GM19240 (cell line): ENCODE measurements around the gene HSPE1.
"Not testable (repeated sequence)": the region's sequence is repeated elsewhere in the genome, so short reads cannot be mapped to it uniquely, and the experiment has no call there.

Experiments used
- DNase-seq: peaks from one replicate; pipeline ENCODE4 v3.0.0; 2011; ENCODE audit warnings: low spot score; ENCODE audit not compliant: insufficient read length

HSPE1 gene

DNA sequence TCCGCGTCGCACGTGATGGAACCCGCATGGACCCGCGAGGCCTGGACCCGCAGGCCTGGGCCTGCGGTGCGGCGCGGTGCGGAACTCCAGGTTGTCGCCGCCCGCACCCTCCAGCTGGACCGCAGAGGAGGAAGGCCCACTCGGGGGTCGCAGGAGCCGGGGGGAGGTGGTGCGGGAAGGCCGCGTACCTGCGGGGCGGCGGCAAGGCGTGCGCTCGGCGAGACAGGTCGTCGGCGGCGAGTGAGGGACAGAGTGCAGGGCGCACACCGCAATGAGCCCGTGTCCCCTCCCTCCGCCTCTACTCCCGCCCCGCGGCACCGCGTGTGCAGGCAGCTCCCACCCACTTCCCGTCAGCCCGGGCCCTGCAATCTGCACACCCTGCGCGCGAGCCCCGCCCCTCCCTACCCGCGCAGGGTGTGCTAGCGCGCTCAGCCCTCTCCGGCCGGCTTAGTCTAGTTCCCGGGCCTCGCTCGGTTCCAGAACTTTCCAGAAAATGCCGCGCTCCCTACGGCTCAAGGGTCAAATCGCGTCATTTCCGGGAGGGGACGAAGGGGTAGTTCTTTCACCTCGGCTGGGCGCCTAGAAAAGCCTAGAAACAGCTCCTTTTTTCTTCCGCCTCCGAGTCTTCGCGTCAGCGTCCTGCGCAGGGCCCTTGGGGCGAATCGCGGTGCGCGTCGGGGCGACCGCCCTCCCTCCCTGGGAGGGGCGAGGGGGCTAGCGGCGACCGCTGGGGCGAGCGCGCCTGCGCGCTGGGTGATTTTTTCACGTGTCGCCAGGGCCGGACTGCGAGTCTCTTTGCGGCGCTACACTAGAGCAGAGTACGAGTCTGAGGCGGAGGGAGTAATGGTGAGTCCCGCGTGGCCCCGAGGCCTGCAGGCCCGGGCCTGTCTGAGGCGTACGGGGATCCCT is at the start of gene HSPE1, which contains the start of gene HSPD1:
Gene HSPE1, plus strand, starts transcription at position 786 of the 909 bp plus-strand sequence. Its CDS starts 58 bp downstream, at position 844.
Gene HSPD1, minus strand, starts transcription at position 247 of the 909 bp plus-strand sequence. CDS start 992 bp downstream, outside the sequence.
- peak; percentile 71 for DNase-seq

DNA sequence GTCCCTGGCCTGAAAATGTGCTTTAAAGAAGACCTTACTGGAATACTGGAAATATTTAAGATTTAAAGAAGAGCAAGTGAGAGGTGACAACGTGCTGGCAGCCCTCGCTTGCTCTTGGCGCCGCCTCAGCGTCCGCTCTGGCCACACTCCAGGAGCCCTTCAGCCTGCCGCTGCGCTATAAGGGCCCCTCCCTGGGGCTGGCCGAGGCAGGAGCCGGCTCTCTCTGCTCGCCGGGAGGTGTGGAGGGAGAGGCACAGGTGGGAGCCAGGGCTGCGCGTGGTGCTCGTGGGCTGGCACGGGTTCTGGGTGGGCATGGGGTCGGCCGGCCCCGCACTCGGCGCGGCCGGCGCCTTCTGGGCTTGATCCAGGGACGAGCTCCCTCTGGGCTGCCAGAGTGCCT is 49.7 kb upstream of the HSPE1 start:
- DNase-seq: no peak

DNA sequence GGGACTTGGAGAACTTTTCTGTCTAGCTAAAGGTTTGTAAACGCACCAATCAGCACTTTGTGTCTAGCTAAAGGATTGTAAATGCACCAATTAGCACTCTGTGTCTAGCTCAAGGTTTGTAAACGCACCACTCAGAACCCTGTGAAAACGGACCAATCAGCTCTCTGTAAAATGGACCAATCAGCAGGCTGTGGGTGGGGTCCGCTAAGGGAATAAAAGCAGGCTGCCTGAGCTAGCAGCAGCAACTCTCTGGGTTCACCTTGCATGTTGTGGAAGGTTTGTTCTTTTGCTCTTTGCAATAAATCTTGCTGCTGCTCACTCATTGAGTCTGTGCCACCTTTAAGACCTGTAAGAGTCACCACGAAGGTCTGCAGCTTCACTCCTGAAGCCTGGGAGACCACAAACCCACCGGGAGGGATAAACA is 49.2 kb upstream of the HSPE1 start:
- DNase-seq: not testable (repeated sequence)

DNA sequence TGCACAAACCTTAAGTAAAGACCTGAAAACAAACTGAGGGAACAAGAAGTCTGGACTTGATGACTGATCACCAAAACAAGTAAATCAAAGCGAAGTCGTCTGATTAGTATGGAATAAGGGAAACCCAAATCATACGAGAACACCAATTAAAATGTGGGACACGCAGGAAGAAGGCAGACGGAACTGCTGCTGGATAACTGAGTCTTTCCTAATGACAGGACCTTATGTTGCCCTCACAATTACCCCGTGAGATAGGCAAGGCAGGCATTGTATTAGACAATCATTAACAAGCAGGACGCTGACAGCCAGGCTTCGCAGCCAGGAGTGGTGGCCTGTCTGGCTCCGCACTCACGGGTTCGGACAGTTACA is 47.4 kb upstream of the HSPE1 start:
- no peak for DNase-seq

DNA sequence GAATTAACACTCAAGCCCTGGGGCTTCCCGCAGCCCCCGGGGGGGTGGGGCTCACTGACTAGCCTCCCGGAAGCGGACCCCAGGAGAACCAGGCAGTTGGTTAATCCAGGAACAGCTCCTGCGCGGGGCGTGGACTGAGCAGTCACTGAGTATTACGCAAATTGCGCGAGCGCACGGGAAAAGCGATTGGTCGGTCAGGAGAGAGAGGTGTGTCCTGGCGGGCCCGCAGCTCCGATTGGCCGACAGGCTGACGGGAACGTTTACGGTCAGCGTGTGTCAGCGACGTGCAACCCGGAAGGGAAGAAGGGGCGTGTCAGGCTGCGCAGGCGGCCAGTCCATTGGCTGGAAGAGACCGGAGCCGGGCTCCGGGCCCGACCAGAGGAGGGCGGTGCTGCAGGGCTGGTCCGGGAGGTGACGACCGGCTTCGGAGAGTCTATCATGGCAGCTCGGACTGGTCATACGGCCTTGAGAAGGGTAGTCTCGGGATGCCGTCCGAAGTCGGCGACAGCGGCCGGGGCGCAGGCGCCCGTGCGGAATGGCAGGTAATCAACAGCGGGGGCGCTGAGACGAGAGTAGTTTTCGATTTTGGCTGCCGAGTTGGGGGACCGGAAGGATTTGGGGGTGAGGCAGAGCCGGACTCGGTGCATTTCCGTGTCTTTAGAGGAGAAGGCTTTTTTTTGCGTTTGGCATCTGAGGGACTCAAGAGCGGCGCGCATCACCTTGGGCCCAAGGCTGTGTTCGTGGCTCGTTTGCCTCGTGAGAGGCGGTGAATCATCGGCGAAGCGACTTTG is 46.9 kb upstream of the HSPE1 start, which contains the start of gene COQ10B:
Gene COQ10B, plus strand, starts transcription at position 430 of the 791 bp plus-strand sequence. Its CDS starts 9 bp downstream, at position 439.
- peak; percentile 93 for DNase-seq

DNA sequence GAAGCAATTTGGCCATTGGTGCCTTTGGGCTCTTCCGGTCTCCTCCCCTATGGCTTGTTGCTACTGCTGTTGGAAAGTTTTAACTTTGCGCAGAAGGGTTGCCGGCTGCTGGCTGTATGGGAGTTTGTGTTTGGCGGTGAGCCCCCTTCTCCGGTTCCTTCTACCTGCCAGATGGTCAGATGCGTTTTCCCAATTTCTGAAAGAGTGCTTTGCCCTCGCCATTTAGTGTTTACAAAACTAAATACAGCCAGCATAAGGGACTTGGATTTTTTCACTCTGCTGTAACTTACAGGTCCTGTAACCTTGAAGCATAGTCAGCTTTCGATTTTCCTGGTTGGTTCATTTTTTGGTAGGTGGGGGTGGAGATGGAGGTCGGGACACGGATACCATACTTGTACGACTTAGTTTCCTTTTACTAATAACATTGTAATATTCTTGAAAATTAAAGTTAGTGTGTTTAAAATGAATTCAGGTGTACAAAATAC is 46.2 kb upstream of the HSPE1 start:
- DNase-seq: peak; percentile 39

DNA sequence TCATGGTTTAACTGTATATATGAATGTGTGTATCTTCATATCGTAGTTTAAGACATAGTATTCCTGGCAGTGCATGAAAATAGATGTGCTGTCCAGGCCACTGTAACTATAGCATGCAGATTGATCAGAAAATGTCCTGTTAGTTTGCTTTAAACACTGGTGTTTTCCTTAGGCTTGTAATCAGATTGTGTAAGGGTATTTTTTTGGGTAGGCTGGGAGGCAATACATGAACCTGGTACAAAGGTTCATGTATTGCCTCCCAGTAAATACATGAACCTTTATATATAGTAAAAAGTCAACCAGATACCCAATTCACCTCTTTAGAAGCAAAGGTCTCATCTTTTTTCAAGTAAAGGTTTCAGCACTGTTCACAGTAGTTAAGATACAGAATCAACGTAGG is 45.3 kb upstream of the HSPE1 start:
- no peak for DNase-seq

DNA sequence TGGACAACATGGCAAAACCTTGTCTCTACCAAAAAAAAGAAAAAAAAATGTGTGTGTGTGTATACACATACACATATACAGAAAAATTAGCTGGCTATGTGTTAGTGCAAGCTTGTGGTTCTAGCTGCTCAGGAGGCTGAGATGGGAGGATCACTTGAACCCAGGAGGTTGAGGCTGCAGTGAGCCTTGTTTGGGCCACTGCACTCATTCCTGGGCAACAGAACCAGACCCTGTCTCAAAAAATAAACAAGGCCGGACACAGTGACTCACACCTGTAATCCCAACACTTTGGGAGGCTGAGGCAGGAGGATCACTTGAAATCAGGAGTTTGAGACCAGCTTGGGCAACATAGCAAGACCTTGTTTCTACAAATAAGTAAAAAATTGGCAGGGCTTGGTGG is 44.8 kb upstream of the HSPE1 start:
- no peak for DNase-seq

DNA sequence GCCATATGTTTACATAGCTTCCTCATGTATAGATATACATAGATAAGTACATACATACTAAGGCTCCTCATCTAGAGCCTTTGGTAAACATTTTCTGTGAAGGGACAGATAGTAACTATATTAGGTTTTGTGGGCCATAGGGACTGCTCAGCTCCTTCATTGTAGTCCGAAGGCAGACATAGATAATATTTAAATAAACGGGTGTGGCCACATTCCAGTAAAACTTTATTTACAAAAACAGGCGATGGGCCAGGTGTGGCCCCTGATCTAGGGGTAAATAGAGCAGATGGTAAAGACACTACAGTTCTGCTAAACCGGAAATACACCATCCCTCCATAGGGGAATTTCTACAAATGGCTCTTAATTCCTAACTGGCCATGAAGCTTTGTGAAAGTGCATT is 39.5 kb upstream of the HSPE1 start:
- DNase-seq: no peak

DNA sequence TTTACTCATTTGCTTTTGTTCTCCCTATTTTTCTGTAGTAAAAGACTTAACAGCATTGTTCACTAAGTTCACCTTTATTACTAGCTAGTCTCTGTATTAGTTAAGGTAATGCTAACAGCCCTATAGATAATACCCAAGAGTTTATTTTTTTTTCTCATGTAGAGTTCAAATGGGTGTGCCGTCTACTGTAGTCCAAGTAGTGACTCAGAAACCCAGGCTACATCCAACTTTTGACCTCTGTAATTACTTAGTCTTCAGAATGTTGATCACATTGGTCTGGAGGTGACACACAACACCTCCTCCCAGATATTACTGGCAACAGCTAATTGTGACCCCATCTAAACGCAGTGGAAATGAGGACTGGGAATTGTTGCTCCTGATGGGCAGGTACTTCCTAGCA is 39.1 kb upstream of the HSPE1 start:
- DNase-seq: no peak

DNA sequence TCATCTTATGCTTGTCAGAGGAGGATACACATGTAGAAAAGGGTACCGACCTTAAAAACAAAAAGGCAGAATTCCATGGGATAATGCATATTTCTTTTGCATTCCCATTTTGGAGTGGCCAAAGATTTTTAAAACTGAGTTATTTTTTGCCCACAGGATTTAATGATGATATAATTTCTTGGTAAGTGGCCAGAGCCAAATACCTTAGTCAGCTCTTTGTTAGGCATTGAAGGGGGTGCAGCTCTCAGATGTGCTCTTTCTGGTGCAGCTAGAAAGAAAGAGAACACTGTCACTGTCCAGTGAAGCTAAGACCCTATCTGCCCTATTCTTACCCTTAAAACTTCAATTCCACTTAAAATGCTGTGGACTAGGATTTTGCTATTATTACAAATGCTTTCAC is 36.0 kb upstream of the HSPE1 start:
- no peak for DNase-seq

DNA sequence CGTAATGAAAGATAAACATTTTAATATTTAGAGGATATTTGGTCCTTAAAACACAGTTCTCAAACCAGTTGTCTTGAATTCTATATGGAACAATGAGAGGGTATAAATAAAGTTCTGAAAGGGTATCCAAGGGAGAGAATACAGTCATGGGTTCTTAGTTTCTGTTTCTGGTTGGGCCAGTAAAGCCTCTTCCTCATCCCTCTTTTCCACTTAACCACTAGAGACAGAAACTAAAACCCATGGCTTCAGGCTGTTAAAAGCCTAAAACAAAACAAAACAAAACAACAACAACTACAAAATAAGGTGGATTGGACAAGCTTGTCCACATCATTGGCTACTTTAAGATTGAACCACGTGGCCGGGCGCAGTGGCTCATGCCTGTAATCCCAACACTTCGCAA is 28.0 kb upstream of the HSPE1 start:
- DNase-seq: no peak

DNA sequence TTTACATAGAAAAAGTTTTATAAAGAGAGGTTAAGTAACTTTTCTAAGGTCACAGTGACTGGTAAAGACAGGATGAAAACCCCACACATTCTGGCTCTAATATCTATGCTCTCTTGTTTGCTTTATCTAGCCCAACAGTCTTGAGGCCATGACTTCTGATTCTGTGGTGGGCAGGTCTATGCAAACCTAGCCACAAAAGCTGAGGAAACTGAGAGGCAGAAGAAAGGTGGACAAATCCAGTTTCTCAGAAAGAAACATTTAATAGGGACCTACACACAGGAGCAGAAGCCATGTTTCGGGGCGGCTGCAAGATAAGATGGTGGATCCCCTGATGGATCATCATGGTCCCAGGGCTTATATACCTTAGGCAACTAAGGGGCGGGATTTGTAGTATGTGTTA is 22.4 kb upstream of the HSPE1 start:
- no peak for DNase-seq

DNA sequence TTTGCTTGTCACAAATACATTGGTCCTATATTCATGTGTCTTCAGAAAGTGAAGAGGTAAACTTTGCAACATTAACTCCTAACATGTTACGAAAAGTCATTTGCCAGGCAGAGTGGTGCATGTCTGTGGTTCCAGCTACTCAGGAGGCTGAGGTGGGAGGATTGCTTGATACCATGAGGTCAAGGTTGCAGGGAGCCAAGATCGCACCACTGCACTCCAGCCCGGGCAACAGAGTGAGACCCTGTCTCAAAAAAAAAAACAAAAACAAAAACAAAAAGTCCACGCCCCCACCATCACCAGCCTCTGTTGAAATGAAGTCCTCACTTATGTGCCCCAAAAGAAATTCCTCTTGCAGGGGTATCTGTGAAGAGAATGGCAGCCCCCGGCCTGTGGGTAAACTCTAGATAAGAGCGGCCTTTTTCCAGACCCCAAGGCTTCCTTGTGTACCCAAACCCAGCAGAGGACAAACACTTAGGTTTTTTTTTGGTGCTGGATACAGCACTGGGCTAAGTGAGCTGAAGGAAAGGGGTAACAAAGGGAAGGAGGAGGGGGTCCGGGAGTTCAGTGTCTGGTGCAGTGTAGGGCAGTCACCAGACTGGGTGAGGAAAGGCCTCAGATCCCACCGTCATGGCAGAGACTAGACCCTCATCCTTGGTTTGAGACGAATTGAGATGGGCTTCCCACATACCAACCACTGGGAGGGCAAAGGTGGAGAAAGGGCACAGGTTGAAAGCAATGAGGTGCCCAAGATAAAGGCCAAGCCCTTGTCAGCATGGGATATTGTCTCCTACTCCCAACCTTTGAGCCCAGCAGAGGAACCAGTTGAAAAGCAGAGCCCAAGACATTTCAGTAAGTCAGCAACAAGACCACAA is 19.8 kb upstream of the HSPE1 start:
- no peak for DNase-seq

DNA sequence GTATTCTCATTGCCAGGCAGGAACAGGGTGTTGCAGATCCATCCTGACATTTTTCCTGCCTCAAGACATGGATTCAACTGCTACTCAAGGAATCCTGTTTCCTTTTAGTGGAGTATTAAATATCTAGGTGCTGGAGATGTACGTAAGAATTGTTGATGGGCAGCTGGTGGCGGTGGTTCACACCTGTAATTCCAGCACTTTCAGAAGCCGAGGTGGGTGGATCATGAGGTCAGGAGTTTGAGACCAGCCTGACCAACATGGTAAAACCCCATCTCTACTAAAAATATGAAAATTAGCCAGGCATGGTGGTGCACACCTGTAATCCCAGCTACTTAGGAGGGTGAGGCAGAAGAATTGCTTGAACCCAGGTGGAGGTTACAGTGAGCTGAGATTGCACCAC is 15.9 kb upstream of the HSPE1 start:
- not testable (repeated sequence) for DNase-seq

DNA sequence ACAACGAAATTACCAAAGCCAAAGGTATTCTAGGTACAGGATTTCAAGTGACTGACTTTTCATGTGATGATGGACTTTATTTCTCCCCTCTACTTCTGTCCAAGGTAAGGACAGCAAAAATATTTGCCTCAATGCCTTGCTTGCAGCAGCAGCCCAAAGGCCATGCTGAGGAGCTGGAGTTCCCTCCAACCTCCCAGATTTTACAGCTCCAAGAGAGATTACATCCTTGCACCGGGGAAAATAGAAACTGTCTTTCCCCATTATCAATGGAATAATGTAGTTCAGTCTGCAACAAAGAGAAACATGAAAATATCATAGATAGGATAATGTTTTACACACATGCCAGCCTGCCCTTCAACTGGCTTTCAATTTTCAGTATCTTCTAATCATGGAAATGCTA is 14.0 kb upstream of the HSPE1 start:
- no peak for DNase-seq

DNA sequence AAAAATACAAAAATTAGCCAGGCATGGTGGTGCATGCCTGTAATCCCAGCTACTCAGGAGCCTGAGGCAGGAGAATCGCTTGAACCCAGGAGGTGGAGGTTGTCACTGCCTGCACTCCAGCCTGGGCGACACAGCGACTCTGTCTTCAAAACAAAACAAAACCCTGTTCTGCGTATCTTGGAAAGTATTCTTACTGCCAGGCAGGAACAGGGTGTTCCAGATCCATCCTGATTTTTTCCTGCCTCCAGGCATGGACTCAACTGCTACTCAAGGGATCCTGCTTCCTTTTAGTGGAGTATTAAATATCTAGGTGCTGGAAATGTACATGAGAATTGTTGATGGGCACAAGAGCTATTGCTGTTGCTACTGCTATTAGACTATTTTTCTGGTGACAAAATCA is 12.8 kb upstream of the HSPE1 start:
- DNase-seq: no peak

DNA sequence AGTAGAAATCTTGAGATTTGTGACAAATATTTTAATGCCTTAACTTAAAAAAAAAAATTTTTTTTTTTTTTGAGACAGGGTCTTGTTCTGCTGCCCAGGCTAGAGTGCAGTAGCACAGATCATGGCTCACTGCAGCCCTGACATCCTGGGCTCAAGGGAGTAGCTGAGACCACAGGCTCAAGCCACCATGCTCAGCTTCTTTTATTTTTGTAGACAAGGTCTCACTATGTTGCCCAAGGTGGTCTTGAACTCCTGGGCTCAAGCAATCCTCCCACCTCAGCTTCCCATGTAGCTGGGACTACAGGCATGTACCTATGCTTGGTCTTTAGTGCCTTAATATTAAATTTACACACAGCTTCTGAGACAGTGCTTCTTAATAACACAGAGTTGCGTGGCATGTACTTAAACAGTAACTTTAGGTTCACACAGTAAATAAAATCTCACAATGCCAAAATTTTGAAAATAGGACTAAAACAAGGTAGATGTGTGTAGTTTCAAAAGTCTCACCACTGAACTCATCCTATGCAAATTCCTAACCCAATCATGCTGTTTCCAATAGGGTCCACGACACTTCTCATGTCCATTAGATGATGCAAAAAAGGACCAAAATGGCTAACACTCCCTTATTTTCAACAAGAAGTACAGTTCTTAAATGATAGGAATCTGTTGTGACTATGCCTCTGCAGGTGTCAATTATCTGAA is 4.6 kb upstream of the HSPE1 start:
- DNase-seq: no peak

DNA sequence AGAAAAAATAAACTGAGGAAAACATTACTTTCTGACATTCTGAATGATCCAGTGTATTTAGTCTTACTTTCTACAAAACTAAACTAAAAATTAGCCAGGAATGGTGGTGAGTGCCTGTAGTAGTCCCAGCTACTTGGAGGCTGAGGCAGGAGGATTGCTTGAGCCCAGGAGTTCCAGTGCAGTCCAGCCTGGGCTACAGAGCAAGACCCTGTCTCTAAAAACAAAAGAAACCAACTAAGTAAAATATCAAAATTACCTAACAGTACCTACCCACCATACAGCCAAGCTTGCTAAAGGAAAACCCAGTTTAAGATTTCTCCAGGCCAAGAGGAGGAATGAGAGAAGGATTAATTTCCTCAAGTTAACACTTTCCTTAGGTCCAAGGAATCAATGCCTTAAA is 3.5 kb upstream of the HSPE1 start:
- no peak for DNase-seq

DNA sequence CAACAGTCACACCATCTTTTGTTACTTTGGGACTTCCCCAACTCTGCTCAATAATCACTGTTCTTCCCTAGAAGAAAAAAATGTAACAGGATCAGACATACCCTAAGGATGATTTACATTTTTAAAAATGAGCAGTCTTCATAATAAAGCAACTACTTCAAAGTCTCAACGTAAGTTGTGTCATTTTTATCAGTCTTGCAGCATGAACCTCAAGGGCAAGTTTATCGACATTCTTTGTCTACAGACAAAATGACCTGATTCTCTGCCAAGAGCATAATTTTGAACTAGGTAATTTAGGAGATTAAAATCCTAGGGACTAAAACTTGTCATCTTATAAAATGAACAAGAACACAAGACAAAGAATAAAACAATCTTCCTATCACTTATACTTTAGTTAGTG is 2.9 kb upstream of the HSPE1 start:
- DNase-seq: no peak
